ENCODE data around the gene S100A10.

- no peak for TF ChIP-seq YY1 (IDR thresholded peaks at IDR 0.05; ENCODE audit: insufficient read depth, insufficient read length)
- no peak for TF ChIP-seq ZNF274 (IDR thresholded peaks at IDR 0.05; ENCODE audit: low read depth, low read length)
- TF ChIP-seq SUZ12 (IDR thresholded peaks at IDR 0.05; ENCODE audit: extremely low read depth, insufficient read depth, insufficient read length): no peak
Measured at GRCh38 chr1:151977662-151978230, 15.9 kb downstream of the S100A10 start.

Data from NT2/D1 (cell line).